Panc1 (cell line): ENCODE results near the gene KLF11.

Experiments used
- CTCF ChIP-seq: fragments of 450-650 bp; IDR thresholded peaks from 2 replicates; pipeline ENCODE4 v1.5.1; 2017; ENCODE audit warnings: mild to moderate bottlenecking
- POLR2AphosphoS5 ChIP-seq: IDR thresholded peaks from 2 replicates; pipeline ENCODE4 v1.6.1; 2012; ENCODE audit warnings: mild to moderate bottlenecking, low read depth, low read length, moderate library complexity
- TCF7L2 ChIP-seq: IDR thresholded peaks from 2 replicates; pipeline ENCODE4 v1.6.1; 2011; ENCODE audit warnings: mild to moderate bottlenecking, low read depth, low read length, inconsistent platforms

- TF ChIP-seq CTCF (no peak), POLR2AphosphoS5 (no peak), TCF7L2 (no peak)
Observed at GRCh38 chr2:10016001-10016801, 27.1 kb upstream of the KLF11 start.
